ENCODE results near the gene TAF11L2. TPM values are rescaled to one million over a fixed set of nuclear protein-coding genes. Genes with fewer than 3 reads are reported as not detected.
"Not testable (repeated sequence)": the region's sequence is repeated elsewhere in the genome, so short reads cannot be mapped to it uniquely, and the experiment has no call there.

The TAF11L2 gene
- total RNA-seq (2021; ENCODE audit: unreplicated experiment), result not detected
- not detected for polyA plus RNA-seq (2012; ENCODE audit: insufficient read length)
- not detected for Bru-seq, nascent RNA
- not detected for BruChase-seq, experiment 1, labeled RNA remaining after a 2-hour chase
- BruChase-seq, experiment 2, labeled RNA remaining after a 6-hour chase, result not detected
- long read RNA-seq, result 0 reads

GRCh38 chr5:17497931-17498330 is at the start of gene TAF11L2:
TAF11L2 (plus strand) TSS chr5:17498231.
- BruUV-seq (replicated peaks); DNase-seq (ENCODE audit: low read depth, low spot score); ATAC-seq; H3K27me3 ChIP-seq (ENCODE audit: control insufficient read depth, insufficient read depth, low read length); H3K36me3 ChIP-seq (ENCODE audit: control insufficient read depth, insufficient read depth, low read length); CTCF ChIA-PET; intact Hi-C loops (cut with micrococcal nuclease; ENCODE audit: unreplicated experiment); in situ Hi-C loops (cut with HindIII; ENCODE audit: low pct_unique_long_range_greater_than_20kb, low sequenced_read_pairs); H3K4me1 ChIP-seq (ENCODE audit: control insufficient read depth, insufficient read depth, low read length); H3K27ac ChIP-seq (ENCODE audit: low read length); H3K9me3 ChIP-seq (ENCODE audit: control insufficient read depth, insufficient read depth, low read depth, low read length); H3K4me3 ChIP-seq (ENCODE audit: low read depth in 2 of 2, low read length in 2 of 2); POLR2A ChIA-PET: not testable (repeated sequence)

DNA sequence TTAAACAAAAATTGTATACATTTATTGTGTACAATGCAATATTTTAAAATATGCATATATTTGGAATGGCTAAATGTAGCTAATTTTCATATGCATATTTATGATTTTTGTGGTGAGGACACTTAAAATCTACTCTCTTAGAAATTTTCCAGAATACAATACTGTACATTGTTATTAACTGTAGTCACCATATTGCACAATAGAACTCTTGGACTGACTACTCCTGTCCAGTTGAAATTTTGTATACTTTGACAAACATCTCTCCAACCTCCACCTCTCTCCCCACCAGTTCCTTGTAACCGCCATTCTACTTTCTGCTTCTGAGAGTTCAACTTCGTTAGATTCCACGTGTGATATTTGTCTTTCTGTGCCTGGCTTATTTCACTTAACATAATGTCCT is 49.2 kb upstream of the TAF11L2 start:
- H3K27me3 ChIP-seq (ENCODE audit: control insufficient read depth, insufficient read depth, low read length), result no peaks in the 10 kb centered on the region
- in situ Hi-C loops (cut with HindIII; ENCODE audit: low pct_unique_long_range_greater_than_20kb, low sequenced_read_pairs), result no loop called here
- H3K4me3 ChIP-seq (ENCODE audit: low read depth in 2 of 2, low read length in 2 of 2), result no peak overlapping the region
- intact Hi-C loops (cut with micrococcal nuclease; ENCODE audit: unreplicated experiment), result no loop called here
- no peak overlapping the region for H3K27ac ChIP-seq (ENCODE audit: low read length)
- H3K9me3 ChIP-seq (ENCODE audit: control insufficient read depth, insufficient read depth, low read depth, low read length), result no peaks in the 10 kb centered on the region
- ChIA-PET CTCF (interaction anchor here (0.7 kb wide), 1 partner anchor 148 kb away, joined by 3 read pairs; no protein-coding TSS in a partner anchor), POLR2A (interaction anchor here (0.6 kb wide), 1 partner anchor 337 kb away, joined by 9 read pairs; no protein-coding TSS in a partner anchor)
- no TSS peak for BruUV-seq (replicated peaks)
- ATAC-seq (no peak), DNase-seq (ENCODE audit: low read depth, low spot score) (no peak)
- TF ChIP-seq, protein P1, sequence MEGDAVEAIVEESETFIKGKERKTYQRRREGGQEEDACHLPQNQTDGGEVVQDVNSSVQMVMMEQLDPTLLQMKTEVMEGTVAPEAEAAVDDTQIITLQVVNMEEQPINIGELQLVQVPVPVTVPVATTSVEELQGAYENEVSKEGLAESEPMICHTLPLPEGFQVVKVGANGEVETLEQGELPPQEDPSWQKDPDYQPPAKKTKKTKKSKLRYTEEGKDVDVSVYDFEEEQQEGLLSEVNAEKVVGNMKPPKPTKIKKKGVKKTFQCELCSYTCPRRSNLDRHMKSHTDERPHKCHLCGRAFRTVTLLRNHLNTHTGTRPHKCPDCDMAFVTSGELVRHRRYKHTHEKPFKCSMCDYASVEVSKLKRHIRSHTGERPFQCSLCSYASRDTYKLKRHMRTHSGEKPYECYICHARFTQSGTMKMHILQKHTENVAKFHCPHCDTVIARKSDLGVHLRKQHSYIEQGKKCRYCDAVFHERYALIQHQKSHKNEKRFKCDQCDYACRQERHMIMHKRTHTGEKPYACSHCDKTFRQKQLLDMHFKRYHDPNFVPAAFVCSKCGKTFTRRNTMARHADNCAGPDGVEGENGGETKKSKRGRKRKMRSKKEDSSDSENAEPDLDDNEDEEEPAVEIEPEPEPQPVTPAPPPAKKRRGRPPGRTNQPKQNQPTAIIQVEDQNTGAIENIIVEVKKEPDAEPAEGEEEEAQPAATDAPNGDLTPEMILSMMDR (IDR thresholded peaks at IDR 0.05), result no peak
- TF ChIP-seq TCF7L2 (IDR thresholded peaks at IDR 0.05; ENCODE audit: low read depth, low read length) (no peak), SIN3A (IDR thresholded peaks at IDR 0.05; ENCODE audit: borderline replicate concordance, insufficient read depth, low read depth, low read length) (no peak), REST (IDR thresholded peaks at IDR 0.05; ENCODE audit: insufficient read depth in 1 of 2, low read depth in 2 of 2, low read length in 1 of 2) (no peak), POLR2AphosphoS5 (IDR thresholded peaks at IDR 0.05; ENCODE audit: low read depth, low read length) (no peak)
- H3K4me1 ChIP-seq (ENCODE audit: control insufficient read depth, insufficient read depth, low read length), result no peaks in the 10 kb centered on the region
- no peaks in the 10 kb centered on the region for H3K36me3 ChIP-seq (ENCODE audit: control insufficient read depth, insufficient read depth, low read length)

DNA sequence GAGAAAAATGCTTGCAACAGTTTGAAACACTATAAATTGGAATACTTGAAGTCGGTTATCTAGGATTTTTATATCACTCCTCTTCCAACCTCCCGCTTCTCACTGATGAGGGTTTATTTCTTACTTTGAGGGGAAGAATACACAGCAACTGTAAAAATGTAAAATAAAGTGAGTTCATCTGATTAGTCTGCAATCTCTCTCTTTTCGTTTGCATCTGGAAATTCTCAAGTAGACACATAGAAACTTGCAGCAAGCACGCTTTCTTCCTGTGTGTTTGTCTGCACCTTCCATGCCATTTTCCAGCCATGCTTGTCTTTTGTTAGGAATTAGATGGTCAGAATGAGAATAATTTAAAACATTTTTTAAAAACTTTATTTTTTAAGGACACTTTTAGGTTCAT is 45.1 kb upstream of the TAF11L2 start:
- Histone ChIP-seq H3K27ac (ENCODE audit: low read length) (no peak overlapping the region), H3K4me1 (ENCODE audit: control insufficient read depth, insufficient read depth, low read length) (no peaks in the 10 kb centered on the region), H3K36me3 (ENCODE audit: control insufficient read depth, insufficient read depth, low read length) (no peaks in the 10 kb centered on the region), H3K27me3 (ENCODE audit: control insufficient read depth, insufficient read depth, low read length) (no peaks in the 10 kb centered on the region), H3K4me3 (ENCODE audit: low read depth in 2 of 2, low read length in 2 of 2) (no peak overlapping the region), H3K9me3 (ENCODE audit: control insufficient read depth, insufficient read depth, low read depth, low read length) (no peaks in the 10 kb centered on the region)
- no TSS peak for BruUV-seq (replicated peaks)
- CTCF ChIA-PET, result no interaction called here
- TF ChIP-seq TCF7L2 (IDR thresholded peaks at IDR 0.05; ENCODE audit: low read depth, low read length) (no peak), POLR2AphosphoS5 (IDR thresholded peaks at IDR 0.05; ENCODE audit: low read depth, low read length) (no peak)
- no peak for DNase-seq (ENCODE audit: low read depth, low spot score)
- ATAC-seq, result no peak
- in situ Hi-C loops (cut with HindIII; ENCODE audit: low pct_unique_long_range_greater_than_20kb, low sequenced_read_pairs) (no loop called here), intact Hi-C loops (cut with micrococcal nuclease; ENCODE audit: unreplicated experiment) (no loop called here)
- POLR2A ChIA-PET, result no interaction called here
